ENCODE results near the gene GPR143.

- TF ChIP-seq POLR2A (IDR thresholded peaks at IDR 0.05), result no peak
- TF ChIP-seq, protein P1, sequence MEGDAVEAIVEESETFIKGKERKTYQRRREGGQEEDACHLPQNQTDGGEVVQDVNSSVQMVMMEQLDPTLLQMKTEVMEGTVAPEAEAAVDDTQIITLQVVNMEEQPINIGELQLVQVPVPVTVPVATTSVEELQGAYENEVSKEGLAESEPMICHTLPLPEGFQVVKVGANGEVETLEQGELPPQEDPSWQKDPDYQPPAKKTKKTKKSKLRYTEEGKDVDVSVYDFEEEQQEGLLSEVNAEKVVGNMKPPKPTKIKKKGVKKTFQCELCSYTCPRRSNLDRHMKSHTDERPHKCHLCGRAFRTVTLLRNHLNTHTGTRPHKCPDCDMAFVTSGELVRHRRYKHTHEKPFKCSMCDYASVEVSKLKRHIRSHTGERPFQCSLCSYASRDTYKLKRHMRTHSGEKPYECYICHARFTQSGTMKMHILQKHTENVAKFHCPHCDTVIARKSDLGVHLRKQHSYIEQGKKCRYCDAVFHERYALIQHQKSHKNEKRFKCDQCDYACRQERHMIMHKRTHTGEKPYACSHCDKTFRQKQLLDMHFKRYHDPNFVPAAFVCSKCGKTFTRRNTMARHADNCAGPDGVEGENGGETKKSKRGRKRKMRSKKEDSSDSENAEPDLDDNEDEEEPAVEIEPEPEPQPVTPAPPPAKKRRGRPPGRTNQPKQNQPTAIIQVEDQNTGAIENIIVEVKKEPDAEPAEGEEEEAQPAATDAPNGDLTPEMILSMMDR (IDR thresholded peaks at IDR 0.05), result no peak
Measured at GRCh38 chrX:9693307-9694001, 72.2 kb downstream of the GPR143 start.
